ENCODE results near the gene PCGF3.
"Not testable (repeated sequence)": the region's sequence is repeated elsewhere in the genome, so short reads cannot be mapped to it uniquely, and the experiment has no call there.

Gene PCGF3

DNA sequence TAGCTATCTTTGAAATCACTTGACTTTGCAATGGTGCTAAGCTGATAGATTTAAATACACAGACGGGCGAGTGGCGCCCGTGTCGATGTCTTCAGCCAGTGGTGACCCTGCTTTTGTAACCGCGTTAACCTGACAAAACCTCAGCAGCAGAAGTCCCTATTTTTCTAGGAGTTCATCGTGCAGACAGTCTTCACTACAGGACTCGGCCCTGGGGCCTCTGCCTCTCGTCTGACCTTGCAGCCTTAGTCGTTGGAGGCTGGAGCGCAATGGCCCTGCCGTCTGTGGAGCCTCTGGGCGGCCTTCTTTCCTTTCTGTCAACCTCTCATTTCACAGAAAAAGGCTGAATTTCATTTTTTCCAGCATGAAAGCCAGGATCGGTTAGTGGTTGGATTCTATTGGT lies 62.4 kb downstream of the PCGF3 start:
- no peak for DNase-seq

DNA sequence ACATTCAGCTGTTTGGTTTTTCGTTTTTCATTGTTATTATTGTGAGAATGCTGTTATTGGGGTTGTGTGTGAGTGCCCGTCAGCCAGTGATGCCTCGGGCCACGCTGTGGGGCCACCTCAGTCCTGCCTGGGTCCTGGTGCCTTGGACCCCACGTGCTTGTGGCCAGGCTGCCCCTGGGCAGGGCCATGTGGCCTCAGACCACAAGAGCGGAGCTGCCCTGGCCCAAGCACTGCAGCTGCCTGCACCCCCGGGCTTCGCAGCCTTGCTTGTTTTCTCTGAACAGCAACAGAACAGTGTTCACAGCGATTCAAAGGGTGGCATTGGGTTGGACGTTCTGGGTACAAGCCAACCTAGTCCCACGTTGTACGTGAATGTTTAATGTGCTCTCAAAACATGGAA lies 63.4 kb downstream of the PCGF3 start:
- DNase-seq: no peak

DNA sequence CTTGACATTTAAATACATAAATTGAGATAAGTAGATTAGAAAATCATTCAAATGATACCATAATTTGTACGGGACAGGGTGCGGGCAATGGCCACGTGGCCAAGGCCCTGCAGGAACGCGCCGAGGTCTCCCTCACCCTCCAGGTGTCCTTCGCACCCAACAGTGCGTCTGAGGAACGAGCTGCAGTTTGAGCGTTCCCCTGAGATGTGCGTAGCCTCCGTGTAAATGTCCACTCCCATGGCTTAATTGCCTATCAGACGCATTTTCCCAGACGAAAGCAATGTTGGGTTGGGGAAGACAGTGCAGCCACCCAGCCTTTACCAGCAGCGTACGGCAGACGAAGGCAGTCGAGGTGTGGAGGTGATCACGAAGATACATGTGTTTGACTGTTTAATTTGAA lies 63.9 kb downstream of the PCGF3 start:
- DNase-seq: no peak

DNA sequence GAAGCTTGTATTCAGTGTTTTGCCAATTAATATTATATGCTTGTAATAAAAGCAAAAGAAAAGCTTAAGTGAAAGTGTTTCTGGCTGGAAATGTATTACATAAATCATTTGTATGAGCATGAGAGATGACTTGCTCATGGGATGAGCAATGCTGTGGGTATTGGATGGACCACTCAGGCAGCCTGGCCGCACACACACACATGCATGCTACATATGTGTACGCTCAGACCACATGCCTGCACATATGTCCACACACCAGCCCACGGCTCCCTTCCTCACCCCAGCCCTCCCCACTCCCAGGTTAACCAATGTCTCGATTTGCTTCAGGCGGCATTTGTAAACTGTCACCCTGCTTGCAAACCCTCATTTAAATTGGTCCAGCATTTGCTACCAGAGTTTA lies 64.4 kb downstream of the PCGF3 start:
- DNase-seq: no peak

DNA sequence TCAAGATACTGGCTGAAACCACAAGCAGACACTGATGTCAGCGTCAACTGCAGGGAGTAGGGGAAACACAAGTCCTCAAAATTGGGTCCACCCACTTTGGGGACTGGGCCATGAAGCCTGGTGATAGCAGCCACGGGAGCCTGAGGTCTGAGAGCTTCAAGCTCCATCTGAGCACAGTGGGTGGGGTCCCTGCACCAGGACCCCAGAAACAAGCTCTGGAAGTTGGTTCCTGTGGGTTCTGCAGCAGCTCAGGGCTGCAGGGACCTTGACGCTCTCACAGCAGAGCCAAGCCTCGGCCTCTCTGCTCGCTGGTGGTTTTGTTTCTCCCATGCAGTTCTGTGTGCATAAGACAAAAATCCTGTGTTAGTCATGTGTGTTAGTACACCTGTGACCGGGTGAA lies 65.8 kb downstream of the PCGF3 start:
- DNase-seq: no peak

DNA sequence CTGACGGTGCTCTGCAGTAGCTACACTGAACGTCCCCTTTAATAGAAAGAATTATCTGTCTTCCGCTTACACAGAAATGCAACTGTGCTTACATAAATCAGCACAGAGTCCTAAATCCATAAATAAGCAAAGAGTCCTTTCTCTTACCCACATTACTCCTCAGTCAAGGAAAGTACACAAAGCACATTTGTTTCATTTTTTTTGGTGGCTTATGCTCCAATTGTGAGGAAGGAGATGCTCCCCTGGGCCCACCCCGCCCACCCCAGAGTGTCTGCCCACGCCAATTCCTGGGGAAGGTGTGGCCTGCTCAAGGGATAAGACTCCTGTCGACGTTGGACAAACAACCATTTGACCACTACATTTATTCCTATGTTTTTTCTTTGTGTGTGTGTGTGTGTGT lies 66.5 kb downstream of the PCGF3 start:
- no peak for DNase-seq

DNA sequence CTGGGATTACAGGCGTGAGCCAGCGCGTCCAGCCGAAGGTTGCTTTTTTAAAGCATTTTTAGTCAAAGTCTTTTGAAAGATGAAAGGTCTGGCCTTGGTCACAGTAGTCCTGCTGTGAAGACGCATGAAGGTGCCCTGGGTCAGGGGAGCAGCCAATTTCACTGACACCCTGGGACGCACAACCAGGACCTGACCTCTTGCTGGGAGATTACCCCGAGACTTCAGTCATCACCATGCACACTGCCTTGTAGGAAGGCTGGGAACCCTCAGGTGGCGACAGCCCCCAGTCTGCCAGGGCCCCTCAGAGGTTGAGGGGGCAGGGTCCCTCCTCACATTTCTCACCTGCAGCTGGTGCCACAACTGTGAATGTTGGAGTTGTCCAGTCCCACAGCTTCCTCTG lies 67.1 kb downstream of the PCGF3 start:
- DNase-seq: no peak

DNA sequence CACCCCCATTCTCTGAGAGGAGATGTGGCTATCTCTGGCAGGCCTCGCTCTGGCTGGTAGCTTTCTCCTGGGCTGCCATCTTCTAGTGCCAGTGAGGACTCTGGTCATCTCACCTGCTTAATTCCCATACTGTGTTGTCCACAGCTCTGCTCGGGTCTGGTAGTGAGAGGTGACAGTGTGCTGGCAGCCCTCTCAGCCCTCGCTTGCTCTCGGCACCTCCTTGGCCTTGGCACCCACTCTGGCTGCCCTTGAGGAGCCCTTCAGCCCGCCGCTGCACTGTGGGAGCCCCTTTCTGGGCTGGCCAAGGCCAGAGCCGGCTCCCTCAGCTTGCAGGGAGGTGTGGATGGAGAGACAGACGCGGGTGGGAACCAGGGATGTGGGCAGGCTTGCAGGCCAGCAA lies 67.6 kb downstream of the PCGF3 start:
- no peak for DNase-seq

DNA sequence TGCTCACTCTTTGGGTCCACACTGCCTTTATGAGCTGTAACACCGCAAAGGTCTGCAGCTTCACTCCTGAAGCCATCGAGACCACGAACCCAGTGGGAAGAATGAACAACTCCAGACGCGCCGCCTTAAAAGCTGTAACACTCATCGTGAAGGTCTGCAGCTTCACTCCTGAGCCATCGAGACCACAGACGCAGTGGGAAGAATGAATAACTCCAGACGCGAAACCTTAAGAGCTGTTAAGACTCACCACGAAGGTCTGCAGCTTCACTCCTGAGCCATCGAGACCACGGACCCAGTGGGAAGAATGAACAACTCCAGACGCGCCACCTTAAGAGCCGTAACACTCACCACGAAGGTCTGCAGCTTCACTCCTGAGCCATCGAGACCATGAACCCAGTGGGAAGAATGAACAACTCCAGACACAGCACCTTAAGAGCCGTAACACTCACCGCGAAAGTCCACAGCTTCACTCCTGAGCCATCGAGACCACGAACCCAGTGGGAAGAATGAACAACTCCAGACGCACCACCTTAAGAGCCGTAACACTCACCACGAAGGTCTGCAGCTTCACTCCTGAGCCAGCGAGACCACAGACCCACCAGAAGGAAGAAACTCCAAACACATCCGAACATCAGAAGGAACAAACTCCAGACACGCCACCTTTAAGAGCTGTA lies 68.9 kb downstream of the PCGF3 start:
- DNase-seq: not testable (repeated sequence)

DNA sequence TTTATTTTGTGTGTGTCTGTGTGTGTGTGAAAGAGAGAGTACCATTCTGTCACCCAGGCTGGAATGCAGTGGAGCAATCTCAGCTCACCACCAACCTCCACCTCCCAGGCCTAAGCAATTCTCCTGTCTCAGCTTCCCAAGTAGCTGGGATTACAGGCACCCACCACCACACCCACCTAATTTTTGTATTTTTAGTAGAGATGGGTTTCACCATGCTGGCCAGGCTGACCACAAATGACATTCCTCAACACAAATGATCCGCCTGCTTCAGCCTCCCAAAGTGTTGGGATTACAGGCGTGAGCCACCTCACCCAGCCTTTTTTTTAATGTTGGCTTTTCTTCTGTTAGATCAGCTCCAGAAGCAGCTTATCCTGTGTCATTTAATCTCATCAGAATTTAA lies 69.9 kb downstream of the PCGF3 start:
- peak; percentile 36 for DNase-seq

DNA sequence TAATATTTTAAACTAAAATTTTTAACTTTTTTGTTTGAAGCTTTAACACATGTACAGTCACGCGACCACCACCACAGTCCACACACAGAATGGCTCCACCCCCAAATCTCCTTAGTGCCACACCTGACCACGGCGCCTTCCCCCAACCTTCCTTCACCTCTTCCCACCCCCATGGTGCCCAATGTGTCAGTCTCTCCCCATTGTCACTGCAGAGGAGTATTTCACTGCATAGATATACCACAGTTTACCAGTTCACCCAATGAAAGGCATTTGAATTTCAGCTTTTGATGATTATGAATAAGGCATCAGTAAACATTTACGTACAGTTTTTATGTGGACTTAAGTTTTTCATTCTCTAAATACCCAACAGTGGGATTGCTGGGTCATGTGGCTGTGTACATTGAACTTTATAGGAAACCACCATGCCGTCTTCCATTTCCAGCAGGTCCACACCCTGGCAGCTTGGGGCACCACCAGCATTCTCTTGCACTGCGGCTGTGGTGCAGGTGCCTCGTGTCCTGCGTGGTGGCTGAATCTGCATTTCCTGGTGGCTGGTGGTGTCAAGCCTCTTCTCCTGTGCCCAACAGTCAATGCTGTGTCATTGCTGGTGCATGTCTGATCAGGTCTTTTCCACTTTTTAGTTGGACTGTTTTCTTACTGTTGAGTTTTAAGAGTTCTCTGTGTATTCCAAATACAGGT lies 71.3 kb downstream of the PCGF3 start:
- DNase-seq: no peak

DNA sequence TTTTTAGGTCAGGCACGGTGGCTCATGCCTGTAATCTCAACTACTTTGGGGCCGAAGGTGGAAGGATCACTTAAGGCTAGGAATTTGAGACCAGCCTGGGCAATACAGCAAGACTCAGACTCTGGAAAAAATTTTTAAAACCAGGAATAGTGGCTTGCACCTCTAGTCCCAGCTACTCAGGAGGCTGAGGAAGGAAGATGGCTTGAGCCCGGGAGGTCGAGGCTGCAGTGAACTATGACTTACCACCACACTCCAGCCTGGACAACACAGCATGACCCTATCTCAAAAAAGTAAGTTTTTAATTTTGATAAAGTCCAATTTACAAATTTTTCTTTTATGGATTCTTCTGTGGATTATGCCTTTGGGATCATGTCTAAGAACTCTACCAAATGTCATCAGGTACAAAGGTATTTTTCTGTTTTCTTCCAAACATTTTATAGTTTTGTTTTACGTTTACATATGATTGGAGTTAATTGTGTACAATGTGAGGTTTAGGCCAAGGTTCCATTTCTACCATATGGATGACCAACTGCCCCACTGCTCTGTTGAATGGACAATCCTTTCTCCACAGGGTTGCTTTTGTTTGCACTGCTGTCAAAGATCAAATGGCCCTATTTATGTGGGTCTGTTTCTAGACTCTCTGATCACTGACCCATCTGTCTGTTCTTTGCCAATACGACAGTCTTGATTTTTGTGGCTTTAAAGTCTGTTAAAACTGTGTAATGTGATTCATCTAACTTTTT lies 72.1 kb downstream of the PCGF3 start:
- no peak for DNase-seq

DNA sequence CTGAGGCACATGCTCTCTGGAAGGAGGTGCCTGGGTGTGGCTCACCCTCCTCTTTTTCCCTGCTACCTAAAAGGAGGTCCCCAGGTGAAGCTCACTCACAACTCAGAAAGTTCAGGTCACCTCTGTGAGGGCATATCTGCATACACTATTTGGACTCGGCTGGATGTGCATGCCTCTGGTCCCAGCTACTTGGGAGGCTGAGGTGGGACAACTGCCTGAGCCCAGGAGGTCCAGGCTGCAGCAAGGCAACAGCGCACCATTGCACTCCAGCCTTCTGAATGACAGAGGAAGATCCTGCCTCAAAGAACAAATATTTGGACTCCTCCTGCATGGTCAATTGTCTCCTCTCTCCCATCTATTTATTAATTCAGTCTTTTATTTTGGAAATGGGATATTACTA lies 73.9 kb downstream of the PCGF3 start:
- DNase-seq: no peak

DNA sequence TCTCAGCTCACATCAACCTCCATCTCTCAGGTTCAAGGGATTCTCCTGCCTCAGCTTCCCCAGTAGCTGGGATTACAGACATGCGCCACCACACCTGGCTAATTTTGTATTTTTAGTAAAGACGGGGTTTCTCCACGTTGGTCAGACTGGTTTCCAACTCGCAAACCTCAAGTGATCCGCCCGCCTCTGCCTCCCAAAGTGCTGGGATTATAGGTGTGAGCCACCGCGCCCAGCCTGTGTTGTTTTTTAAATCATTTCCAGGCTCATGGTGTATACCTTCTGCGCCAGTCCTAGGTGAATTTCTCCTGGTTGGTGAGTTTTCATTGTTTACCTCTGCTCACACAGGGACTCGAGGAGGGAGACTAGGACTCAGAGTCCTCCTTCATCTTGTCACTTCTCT lies 74.6 kb downstream of the PCGF3 start:
- DNase-seq: not testable (repeated sequence)

DNA sequence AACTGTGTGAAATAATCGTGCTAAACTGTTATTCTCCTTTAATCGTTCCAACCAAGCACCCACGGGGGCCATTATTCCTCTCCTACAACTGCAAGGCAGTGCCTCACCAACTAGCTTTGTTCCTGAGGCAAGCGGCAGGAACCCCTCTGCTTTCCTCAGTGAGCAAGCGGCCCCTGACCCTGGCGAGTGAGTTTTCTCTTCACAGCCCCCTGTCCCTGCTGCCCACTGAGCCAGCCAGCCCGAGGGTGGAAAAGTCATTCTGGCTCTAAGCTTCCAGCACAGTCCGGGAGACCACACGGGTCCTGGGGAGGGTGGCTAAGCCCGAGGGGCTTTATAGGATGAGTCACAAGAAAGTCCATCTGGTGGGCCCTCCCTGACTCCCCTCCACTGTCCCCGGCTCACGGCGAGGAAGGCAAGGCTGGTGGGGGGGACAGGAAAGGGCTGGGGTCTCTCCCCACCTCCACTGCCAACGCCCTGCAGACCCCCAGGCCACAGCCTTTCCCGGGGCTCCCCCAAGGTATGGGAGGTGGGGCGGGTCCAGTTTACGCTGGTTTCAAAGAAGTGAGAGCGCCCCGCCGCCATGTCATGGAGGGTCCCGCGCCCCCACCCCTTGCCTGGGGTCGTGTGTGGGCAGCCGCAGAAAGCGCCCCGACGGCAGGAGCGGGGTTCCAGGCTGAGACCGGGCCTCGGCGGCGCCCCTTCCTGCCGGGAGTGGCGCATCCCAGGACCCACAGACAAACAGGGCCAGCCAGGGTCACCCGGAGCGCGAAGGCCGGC lies 75.3 kb downstream of the PCGF3 start:
- peak; percentile 45 for DNase-seq

DNA sequence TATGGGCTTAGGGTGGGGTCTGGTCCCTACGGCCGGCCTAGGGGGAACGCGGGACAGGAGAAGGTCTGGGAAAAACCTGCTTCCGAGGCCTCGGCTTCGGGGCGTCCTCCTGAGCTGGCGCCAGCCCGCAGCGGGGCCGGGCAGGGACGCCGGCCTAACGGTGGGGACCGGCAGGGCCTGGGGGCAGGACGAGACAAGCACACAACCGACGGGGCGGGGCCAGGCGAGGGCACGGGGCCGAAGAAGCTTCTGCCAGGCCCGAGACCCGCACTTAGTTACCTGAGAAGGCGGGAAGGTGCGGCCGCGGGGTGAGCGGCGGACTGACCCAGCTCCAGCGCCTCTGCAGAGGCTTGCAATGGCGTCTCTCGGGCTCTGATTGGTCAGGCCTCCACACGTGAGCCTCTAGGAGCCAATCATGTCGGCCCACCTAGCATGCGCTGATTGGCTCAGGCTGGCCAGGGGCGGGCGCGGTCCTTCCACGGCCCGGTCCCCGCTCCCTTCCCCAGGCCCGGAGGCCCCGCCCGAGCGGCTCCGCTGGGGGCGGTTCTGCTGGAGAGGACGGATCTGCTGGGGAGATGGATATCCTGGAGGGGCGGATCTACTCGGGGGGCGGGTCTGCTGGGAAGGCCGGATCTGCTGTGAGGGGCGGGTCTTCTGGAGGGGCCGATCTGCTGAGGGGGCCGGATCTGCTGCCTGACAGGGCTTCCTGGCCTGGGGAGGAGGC lies 76.0 kb downstream of the PCGF3 start:
- DNase-seq: peak; percentile 98

DNA sequence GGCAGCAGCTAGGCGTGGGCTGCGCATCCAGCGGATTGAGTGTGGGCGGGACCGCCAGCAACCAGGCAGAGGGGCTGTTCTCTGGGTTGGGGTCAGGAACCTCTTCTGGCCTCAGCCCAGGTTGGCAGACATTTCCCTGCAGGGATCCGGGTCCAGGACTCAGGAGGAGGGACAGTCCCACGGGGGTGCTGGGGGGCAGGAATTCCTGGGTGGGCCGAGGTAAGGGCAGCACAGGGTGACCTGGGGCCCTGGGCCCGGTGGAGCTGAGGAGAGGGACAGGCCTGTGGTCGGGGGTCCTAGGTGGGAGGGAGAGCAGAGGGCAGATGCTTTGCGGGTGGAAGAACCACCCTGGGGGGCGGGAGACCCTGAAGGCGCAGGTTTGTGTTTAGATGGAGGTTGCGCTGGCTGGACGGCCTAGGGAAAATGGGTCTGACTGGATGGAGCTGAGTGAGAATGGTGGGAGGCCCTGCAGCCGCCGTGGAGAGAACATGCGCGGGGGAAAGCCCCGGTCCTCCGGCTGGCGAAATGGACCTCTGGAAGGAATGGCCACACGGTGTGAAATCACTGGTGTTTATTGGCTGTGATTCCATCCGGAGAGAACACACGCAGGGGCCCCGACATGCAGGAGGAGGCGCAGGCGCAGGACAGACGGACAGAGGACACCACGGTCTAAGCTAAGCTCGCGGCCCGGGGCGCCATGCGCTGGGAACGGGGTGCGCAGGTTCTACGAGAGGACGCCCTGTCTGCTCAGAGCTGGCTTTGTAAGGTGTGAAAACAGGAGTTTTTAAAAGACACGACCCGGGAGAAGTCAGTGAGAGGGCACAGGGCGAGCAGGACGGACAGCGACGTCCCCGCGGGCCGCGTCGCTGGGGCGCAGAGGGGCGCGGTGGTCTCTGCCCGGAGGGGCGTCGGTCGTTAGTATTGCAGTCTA lies 79.0 kb downstream of the PCGF3 start:
- DNase-seq: no peak

DNA sequence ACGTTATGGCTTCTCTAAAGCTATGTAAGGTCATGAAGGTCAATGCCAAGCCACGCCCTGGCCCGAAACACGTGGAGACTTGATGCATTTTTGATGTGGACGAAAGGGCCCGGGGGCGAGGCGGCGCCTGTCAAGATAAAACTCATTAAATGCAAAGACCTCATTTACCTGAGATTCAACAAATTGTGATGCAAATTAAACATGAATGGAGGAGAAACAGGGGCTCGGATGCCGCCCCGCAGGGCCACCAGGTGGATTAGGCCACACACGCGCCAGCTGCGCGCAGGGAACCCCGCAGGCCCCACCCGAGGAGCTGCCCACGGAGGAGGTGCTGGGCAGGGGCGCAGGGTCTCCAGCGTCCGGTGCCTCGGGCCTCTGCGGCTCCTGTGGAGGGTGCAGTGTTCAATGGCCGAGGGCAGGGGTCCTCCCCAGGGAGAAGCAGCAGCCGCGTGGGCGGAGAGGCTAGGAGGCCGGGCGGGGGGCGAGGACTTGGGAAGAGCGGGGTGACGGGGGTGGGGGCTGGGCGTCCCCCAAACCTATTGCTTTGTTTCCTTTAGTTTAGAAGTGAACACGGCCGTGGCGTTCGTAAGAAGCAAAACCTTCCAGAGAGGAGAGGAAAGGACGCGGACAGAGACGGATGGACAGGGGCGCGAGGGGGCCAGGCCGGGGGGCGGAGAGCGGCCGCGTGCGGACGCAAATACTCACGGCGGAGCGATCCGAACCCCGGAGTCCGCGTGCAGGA lies 79.9 kb downstream of the PCGF3 start:
- DNase-seq: no peak

DNA sequence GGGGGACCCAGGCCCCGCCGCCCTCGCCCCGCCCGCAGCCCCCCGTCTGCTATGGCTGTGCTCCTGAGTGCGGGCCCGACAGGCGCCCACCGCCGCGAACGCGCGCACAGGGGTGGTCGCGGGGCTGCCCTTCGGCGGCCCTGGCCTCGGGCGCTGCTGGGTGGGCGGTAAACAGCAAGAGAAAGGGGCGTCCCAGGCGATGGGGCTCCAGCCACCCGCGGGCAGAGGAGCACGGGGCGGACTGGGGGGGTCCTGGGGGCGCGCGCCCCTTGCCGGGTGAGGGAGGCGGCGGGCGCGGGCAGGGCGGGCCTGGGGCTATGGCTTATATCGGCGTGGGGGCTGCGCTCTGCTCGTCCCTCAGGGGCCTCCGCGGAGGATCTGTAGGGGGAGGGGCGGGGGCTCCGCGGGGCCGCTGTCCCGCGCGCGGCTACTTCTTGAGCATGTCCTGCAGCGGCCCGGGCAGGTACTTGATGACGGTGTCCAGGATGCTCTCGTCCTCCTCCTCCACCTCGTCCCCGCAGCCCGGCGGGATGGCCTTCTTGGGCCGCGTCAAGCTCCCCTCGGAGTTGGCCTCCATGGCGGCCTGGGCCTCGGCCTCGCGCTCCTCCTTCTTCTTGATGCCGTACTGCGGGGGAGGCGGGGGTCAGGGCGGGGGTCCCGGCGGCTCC lies 80.6 kb downstream of the PCGF3 start:
- no peak for DNase-seq

DNA sequence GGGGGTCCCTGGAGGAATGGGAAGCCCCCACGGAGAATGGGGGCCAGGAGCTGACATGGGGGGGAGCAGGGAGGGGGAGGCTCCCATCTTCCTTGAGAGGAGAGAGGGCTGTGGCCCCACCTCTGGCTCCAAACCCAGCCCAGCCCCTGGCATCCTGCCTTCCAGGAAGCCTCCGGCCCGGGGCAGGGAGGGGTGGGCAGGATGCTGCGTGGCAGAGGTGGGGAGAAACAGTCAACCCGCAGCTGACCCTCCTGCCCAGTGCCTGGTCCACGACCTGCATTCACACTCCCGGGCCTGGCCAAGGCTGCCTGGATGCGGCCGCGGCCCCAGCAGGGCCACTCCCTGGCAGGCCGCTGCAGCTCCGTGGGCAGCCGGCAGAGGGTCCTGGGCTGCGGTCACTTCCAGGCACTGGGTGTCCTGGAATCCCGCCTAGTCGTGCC lies 81.2 kb downstream of the PCGF3 start:
- no peak for DNase-seq
